Erythroblast (primary cell): ENCODE data around the gene DYNAP.

Experiments
- GATA1 ChIP-seq: IDR thresholded peaks from 2 replicates; pipeline ENCODE4 v1.6.1; 2011; ENCODE audit warnings: low read depth, mild to moderate bottlenecking, control low read depth, low read length, moderate library complexity
- POLR2A ChIP-seq: IDR thresholded peaks from 2 replicates; pipeline ENCODE4 v1.6.1; 2011; ENCODE audit warnings: mild to moderate bottlenecking, low read length

- TF ChIP-seq POLR2A (no peak), GATA1 (no peak)
These were observed 22.1 kb downstream of the DYNAP start for GRCh38 chr18:54613174-54613573.
